Astrocyte (in vitro differentiated cells and primary cell): ENCODE data around the gene IL6.

Experiments used
- EZH2 ChIP-seq: IDR thresholded peaks from 2 replicates; pipeline ENCODE4 v1.6.1; 2012; ENCODE audit warnings: mild to moderate bottlenecking, low read length, inconsistent platforms; ENCODE audit not compliant: insufficient read depth
- TF ChIP-seq, protein P1 (sequence below): IDR thresholded peaks from 2 replicates; pipeline ENCODE4 v1.5.1; 2011; ENCODE audit warnings: low read depth, mild to moderate bottlenecking, inconsistent platforms, low read length, moderate library complexity; ENCODE audit not compliant: insufficient read depth

- TF ChIP-seq, protein P1, sequence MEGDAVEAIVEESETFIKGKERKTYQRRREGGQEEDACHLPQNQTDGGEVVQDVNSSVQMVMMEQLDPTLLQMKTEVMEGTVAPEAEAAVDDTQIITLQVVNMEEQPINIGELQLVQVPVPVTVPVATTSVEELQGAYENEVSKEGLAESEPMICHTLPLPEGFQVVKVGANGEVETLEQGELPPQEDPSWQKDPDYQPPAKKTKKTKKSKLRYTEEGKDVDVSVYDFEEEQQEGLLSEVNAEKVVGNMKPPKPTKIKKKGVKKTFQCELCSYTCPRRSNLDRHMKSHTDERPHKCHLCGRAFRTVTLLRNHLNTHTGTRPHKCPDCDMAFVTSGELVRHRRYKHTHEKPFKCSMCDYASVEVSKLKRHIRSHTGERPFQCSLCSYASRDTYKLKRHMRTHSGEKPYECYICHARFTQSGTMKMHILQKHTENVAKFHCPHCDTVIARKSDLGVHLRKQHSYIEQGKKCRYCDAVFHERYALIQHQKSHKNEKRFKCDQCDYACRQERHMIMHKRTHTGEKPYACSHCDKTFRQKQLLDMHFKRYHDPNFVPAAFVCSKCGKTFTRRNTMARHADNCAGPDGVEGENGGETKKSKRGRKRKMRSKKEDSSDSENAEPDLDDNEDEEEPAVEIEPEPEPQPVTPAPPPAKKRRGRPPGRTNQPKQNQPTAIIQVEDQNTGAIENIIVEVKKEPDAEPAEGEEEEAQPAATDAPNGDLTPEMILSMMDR: no peak
- TF ChIP-seq EZH2: no peak
Measured at GRCh38 chr7:22695476-22696132, 31.4 kb upstream of the IL6 start.
